LNCaP clone FGC (cell line): ENCODE data around the gene ACBD6.

Experiments used
- DNase-seq: peaks from one replicate; pipeline ENCODE4 v3.0.0-alpha.2; 2011; ENCODE audit warnings: low read depth
- H3K4me3 ChIP-seq: 2 replicates; pipeline ENCODE4 v1.5.1; 2011; ENCODE audit warnings: mild to moderate bottlenecking, low read depth, low read length, control low read depth
- TF ChIP-seq, protein P1 (sequence below): IDR thresholded peaks from 2 replicates; pipeline ENCODE4 v1.5.1; 2012; ENCODE audit warnings: mild to moderate bottlenecking; ENCODE audit not compliant: control insufficient read depth, insufficient read depth; ENCODE audit errors: extremely low read depth

The ACBD6 gene

DNA sequence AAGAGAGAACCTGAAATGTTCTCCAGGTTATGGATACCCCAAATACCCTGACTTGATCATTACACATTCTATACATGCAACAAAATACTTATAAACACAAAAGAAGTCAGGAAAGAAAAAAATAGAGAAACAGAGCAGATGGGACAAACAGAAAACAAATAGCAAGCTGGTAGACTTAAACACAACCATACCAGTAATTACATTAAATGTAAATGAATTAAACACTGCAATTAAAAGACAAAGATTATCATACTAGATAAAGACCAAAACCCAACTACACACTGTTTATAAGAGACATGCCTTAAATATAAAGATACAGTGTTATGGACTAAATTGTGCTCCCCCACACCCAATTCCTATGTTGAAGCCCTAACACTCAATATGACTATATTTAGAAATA is 117.2 kb downstream of the ACBD6 start:
- TF ChIP-seq, protein P1, sequence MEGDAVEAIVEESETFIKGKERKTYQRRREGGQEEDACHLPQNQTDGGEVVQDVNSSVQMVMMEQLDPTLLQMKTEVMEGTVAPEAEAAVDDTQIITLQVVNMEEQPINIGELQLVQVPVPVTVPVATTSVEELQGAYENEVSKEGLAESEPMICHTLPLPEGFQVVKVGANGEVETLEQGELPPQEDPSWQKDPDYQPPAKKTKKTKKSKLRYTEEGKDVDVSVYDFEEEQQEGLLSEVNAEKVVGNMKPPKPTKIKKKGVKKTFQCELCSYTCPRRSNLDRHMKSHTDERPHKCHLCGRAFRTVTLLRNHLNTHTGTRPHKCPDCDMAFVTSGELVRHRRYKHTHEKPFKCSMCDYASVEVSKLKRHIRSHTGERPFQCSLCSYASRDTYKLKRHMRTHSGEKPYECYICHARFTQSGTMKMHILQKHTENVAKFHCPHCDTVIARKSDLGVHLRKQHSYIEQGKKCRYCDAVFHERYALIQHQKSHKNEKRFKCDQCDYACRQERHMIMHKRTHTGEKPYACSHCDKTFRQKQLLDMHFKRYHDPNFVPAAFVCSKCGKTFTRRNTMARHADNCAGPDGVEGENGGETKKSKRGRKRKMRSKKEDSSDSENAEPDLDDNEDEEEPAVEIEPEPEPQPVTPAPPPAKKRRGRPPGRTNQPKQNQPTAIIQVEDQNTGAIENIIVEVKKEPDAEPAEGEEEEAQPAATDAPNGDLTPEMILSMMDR: no peak
- H3K4me3 ChIP-seq: no peak overlapping the region

DNA sequence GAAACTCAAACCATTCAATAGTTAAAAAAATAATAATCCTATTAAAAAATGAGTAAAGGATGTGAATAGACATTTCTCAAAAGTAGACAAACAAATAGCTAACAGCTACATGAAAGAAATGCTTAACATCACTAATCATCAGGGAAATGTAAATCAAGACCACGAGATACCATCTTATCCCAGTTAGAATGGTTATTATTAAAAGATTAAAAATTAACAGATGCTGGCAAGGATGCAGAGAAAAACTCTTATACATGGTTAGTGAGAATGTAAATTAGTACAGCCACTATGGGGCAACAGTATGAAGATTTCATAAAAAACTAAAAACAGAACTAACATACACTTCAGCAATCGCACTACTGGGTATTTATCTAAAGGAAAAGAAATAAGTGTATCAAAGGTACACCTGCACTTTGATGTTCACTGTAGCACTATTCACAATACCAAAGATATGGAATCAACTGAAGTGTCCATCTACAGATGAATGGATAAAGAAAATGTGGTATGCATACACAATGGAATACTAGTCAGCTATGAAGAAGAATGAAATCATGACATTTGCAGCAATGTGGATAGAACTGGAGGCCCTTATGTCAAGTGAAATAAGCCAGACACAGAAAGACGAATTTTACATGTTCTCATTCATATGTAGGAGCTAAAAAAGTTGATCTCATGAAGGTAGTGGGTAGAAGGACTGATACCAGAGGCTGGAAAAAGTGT is 117.9 kb downstream of the ACBD6 start:
- no peak for DNase-seq
- TF ChIP-seq, protein P1: no peak
- no peak overlapping the region for H3K4me3 ChIP-seq

More for the DNA sequence above, 117.2 kb downstream of the ACBD6 start:
- no peak for DNase-seq

DNA sequence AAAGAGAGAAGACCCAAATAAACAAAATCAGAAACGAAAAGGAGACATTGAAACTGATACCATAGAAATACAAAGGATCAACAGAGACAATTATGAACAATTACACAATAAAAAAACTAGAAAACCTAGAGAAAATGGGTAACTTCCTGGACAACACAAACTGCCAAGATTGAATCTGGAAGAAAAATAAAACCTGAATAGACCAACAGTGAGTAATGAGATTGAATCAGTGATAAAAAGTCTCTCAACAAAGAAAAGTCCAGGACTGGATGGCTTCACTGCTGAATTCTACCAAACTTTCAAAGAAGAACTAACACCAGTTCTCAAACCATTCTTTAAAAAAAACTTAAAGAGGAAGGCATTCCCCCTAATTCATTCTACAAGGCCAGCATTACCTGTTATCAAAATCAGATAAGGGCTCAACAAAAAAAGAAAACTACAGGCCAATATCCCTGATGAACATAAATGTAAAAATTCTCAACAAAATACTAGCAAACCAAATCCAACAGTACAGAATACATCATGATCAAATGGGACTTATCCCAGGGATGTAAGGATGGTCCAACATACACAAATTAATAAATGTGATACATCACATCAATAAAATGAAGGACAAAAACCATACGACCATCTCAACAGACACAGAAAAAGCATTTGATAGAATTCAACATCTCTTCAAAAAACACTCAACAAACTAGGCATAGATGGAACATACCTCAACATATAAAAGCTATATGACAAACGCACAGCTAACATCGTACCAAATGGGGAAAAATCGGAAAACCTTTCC is 119.9 kb downstream of the ACBD6 start:
- TF ChIP-seq, protein P1: no peak
- no peak overlapping the region for H3K4me3 ChIP-seq
- no peak for DNase-seq

- DNase-seq: no peak
- TF ChIP-seq, protein P1: no peak
- H3K4me3 ChIP-seq: no peak overlapping the region
These were observed 121.2 kb downstream of the ACBD6 start for GRCh38 chr1:180381184-180381580.

DNA sequence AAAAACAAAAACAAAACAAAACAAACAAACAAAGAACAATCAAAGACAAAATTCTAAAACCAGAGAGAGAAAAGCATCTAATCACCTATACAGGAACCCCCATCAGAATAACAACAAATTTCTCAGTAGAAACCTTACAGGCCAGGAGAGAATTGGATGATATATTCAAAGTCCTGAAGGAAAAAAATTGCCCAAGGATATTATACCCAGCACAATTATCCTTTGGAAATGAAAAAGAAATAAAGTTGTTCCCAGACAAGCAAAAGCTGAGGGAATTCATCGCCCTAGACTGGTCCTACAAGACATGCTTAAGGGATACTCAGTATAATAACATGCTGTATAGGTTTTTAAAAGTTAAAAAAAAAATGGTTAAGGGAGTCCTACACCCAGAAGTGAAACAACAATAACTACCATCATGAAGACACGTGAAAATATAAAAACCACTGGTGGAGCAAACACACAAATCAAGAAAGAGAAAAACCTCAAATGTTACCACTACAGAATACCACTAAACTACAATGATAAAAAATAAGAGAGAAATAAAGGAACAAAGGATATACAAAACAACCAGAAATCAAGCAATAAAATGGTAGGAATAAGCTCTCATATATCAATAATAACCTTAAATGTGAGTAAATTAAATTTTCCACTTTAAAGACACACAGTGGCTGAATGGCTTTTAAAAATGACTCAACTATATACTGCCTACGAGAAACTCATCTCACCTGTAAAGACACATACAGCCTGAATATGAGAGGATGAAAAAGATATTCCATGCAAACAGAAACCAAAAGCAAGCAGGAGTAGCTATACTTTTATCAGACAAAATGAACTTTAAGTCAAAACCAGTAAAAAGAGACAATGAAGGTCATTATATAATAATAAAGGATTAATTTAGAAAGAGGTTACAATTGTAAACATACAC is 121.9 kb downstream of the ACBD6 start:
- DNase-seq: no peak
- H3K4me3 ChIP-seq: no peak overlapping the region
- TF ChIP-seq, protein P1: no peak

DNA sequence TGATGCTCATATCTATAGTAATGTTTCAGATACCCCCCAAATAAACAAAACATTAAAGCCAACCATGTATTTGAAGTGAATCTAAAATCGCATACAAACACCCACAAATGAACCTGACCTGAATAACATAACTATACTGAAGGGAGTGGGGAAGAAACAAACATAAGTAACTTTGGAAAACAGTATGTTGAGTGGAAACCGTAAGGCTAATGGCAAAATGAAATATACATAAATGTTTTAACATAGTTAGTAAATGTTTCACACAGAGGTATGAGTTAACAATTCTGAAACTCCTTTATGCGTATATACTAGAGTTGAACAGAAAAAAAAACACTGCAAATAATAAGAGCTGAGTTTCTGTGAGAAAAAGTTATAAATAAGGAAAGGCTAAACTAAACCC is 125.6 kb downstream of the ACBD6 start:
- no peak overlapping the region for H3K4me3 ChIP-seq
- DNase-seq: no peak
- TF ChIP-seq, protein P1: no peak
